Left lung (tissue), 10 donors: ENCODE data around the gene MAP2. TPM values are rescaled to one million over a fixed set of nuclear protein-coding genes. Genes with fewer than 3 reads are reported as not detected.

ENCODE experiments used
- ATAC-seq: fragments of 200-7000 bp; cut with Tn5 transposase; one replicate; pipeline ENCODE4 v1.9.1; 2020; ENCODE audit warnings: moderate library complexity
- DNase-seq, 4 donors: peaks; one replicate each; pipeline ENCODE4 v3.0.0-alpha.2; 2013 to 2020
- H3K27ac ChIP-seq, 2 donors: fragments of 200-600 bp; sonication (generic) in 1 of 2; one replicate each; pipeline versions ENCODE4 v1.5.0 to v1.8.0; 2020 to 2021
- H3K27me3 ChIP-seq, 2 donors: fragments of 200-600 bp; sonication (generic) in 1 of 2; one replicate each; pipeline versions ENCODE4 v1.5.0 to v1.8.0; 2020 to 2021
- H3K36me3 ChIP-seq, 2 donors: fragments of 200-600 bp; sonication (generic) in 1 of 2; one replicate each; pipeline versions ENCODE4 v1.5.0 to v1.8.0; 2020 to 2021
- H3K4me1 ChIP-seq, 2 donors: fragments of 200-600 bp; one replicate each; pipeline ENCODE4 v1.8.0; 2021
- H3K4me3 ChIP-seq, 2 donors: fragments of 200-600 bp; sonication (generic) in 1 of 2; one replicate each; pipeline versions ENCODE4 v1.5.0 to v1.8.0; 2020 to 2021; ENCODE audit warnings: mild to moderate bottlenecking in 1 of 2
- H3K9me3 ChIP-seq, 2 donors: fragments of 200-600 bp; sonication (generic) in 1 of 2; one replicate each; pipeline versions ENCODE4 v1.5.0 to v1.8.0; 2020 to 2021
- intact Hi-C, 2 donors: fragments of 100-400 bp; cut with DNase I; formaldehyde crosslinking; loops; one replicate each; pipeline versions ENCODE4 v1.11.2 to v1.14.2; 2022
- polyA plus RNA-seq, 6 donors: library from polyadenylated mRNA; unstranded; fragments of 120-200 nt; gene quantifications; one replicate each; pipeline ENCODE4 v1.2.1, GENCODE V29; 2013; ENCODE audit not compliant: insufficient read length in 6 of 6
- total RNA-seq, 2 donors: library from RNA; stranded (reverse); fragmentation: NEBNext Ultra II Directional; extraction: Animal tissue kit (Norgen Biotek cat#: 25700); gene quantifications; one replicate each; pipeline ENCODE4 v1.2.1, GENCODE V29; 2021
- TF ChIP-seq, protein P1 (sequence below), 2 donors: fragments of 200-600 bp; sonication (generic) in 1 of 2; IDR thresholded peaks; one replicate each; pipeline versions ENCODE4 v1.5.0 to v1.8.0; 2021; ENCODE audit warnings: antibody characterized with exemption in 2 of 2
- donor health status: DM: no; HTN: yes; CAD: no.
- donor health status: DM: no; HTN: no; CAD: no.

Gene MAP2
- total and polyA plus RNA-seq, 8 donors: 8.5 to 67.1 (median 11.1) TPM

DNA sequence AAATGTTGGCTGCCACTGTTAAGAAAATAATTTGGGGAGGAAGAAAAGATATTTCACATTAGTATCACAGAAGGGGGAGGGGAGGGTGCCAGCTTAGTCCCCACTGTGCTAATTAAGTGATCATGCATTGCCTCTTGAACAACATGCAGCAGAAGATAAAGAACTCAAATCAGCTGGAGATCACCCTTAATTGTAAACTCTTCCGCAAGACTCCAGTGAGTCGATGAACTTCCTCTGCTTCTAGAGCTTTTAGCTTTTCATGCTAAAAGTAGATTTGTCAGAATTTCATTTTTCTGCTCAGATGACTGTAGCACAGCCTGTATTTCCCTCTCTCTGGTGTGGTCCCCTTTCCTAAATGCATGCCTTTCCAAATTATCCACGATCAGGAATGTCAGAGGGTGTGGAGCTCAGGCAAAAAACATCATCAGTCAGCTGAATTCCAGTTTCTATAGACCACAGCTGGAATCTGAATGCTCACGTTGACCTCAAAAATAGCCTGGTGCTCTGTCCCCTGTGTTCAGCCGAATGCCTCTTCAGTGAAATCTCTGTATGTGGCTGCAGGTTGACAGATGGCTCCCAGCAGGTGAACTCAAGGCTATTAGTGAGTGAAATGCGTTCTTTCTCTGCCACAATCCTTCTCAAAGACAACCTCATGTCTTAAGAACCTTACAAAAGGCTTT, 191.0 kb downstream of the MAP2 start:
- no peaks in the 10 kb centered on the region for H3K36me3 ChIP-seq
- intact Hi-C loops: no loop called here
- H3K4me1 ChIP-seq: no peaks in the 10 kb centered on the region

DNA sequence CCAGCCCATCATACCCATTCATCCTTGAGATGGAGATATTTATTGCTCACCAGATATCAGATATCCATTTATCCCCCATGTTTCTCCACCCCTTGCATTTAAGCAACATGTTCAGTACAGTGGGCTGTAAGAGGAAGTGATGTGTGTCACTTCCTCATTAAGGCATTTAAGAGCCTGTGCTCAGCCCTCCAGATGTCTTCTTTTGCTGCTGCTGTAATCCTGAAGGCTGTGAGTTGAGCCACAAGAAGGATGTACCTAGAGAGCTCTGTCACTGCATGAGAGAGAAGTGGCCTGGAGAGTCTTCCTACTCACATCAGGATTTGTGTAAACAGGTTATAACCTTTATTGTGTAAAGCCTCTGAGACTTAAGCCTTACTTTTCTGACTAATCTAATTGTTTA, 195.9 kb downstream of the MAP2 start:
- no peak for DNase-seq

More for the DNA sequence above, 191.0 kb downstream of the MAP2 start:
- Histone ChIP-seq H3K27me3 (no peaks in the 10 kb centered on the region), H3K9me3 (peaks cover 0 to 13% of the 10 kb centered on the region in 2 donors), H3K27ac (no peak overlapping the region), H3K4me3 (no peak overlapping the region)
- DNase-seq: no peak
- ATAC-seq: no peak
- TF ChIP-seq, protein P1, sequence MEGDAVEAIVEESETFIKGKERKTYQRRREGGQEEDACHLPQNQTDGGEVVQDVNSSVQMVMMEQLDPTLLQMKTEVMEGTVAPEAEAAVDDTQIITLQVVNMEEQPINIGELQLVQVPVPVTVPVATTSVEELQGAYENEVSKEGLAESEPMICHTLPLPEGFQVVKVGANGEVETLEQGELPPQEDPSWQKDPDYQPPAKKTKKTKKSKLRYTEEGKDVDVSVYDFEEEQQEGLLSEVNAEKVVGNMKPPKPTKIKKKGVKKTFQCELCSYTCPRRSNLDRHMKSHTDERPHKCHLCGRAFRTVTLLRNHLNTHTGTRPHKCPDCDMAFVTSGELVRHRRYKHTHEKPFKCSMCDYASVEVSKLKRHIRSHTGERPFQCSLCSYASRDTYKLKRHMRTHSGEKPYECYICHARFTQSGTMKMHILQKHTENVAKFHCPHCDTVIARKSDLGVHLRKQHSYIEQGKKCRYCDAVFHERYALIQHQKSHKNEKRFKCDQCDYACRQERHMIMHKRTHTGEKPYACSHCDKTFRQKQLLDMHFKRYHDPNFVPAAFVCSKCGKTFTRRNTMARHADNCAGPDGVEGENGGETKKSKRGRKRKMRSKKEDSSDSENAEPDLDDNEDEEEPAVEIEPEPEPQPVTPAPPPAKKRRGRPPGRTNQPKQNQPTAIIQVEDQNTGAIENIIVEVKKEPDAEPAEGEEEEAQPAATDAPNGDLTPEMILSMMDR (IDR thresholded peaks at IDR 0.05): no peak

DNA sequence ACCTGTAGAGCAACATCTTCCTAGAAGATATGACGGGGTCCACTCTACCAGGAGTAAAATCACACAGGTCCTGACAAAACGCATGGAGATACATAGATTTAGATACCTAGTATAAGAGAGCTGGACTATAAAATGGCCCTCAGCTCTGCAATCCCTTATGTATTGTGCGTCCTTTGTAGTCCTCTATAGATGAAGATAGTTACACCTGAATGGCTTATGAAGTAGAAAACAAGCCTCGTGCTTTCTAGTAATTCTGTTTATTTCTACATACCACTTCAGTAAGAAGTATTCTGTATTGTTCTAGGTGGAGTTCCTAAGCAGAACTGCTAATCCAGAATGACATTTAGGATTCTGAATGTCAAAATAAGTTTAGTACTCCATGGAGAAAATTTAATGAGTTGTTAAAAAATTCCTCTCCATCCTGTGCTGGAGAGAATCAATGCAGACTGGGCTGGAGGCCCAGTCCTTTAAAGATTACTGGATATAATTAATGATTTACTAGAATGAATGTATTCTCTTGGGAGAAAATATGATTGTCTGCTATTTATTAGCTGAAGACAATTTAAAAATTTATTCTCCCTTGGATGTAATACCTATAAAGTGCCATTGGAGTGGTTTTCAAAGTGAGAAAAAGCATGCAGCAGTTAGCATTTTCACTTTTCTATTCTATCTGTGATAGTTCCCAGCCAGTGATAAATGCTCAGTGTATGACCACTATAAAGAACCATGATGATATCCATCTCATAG, 200.5 kb downstream of the MAP2 start:
- Histone ChIP-seq H3K27me3 (no peaks in the 10 kb centered on the region), H3K36me3 (no peaks in the 10 kb centered on the region), H3K9me3 (no peaks in the 10 kb centered on the region), H3K27ac (no peak overlapping the region), H3K4me3 (no peak overlapping the region), H3K4me1 (no peaks in the 10 kb centered on the region)
- TF ChIP-seq, protein P1 (IDR thresholded peaks at IDR 0.05): no peak
- intact Hi-C loops: no loop called here
- no peak for ATAC-seq
- no peak for DNase-seq

More for the DNA sequence above, 195.9 kb downstream of the MAP2 start:
- no peak for ATAC-seq
- H3K9me3 ChIP-seq: peaks cover 0 to 13% of the 10 kb centered on the region in 2 donors
- no peaks in the 10 kb centered on the region for H3K4me1 ChIP-seq
- H3K4me3 ChIP-seq: no peak overlapping the region
- no peaks in the 10 kb centered on the region for H3K27me3 ChIP-seq
- TF ChIP-seq, protein P1 (IDR thresholded peaks at IDR 0.05): no peak
- no peak overlapping the region for H3K27ac ChIP-seq
- intact Hi-C loops: no loop called here
- no peaks in the 10 kb centered on the region for H3K36me3 ChIP-seq

GRCh38 chr2:209629597-209629996, 205.8 kb downstream of the MAP2 start:
- TF ChIP-seq, protein P1 (IDR thresholded peaks at IDR 0.05): no peak
- intact Hi-C loops: no loop called here

GRCh38 chr2:209633911-209634310, 210.1 kb downstream of the MAP2 start:
- intact Hi-C loops: no loop called here
- H3K4me3 ChIP-seq: no peak overlapping the region
- no peaks in the 10 kb centered on the region for H3K9me3 ChIP-seq
- ATAC-seq (no peak), DNase-seq (no peak)
- H3K36me3 ChIP-seq: no peaks in the 10 kb centered on the region
- H3K27ac ChIP-seq: no peak overlapping the region
- TF ChIP-seq, protein P1 (IDR thresholded peaks at IDR 0.05): no peak
- H3K4me1 ChIP-seq: no peaks in the 10 kb centered on the region
- no peaks in the 10 kb centered on the region for H3K27me3 ChIP-seq

More at GRCh38 chr2:209629597-209629996, 205.8 kb downstream of the MAP2 start:
- no peak overlapping the region for H3K4me3 ChIP-seq
- H3K36me3 ChIP-seq: no peaks in the 10 kb centered on the region
- ATAC-seq (no peak), DNase-seq (no peak)
- no peaks in the 10 kb centered on the region for H3K4me1 ChIP-seq
- H3K27ac ChIP-seq: no peak overlapping the region
- H3K27me3 ChIP-seq: no peaks in the 10 kb centered on the region
- no peaks in the 10 kb centered on the region for H3K9me3 ChIP-seq
